Sigmoid colon (tissue), 4 donors: ENCODE results near the gene SLC22A2.

ENCODE experiments used
- CTCF ChIP-seq, 4 experiments: fragments of 450-650 bp in 3 of 4; fragments of 200-600 bp in 1 of 4; IDR thresholded peaks; one replicate each; pipeline ENCODE4 v1.5.1; 2016 to 2019; ENCODE audit warnings: antibody characterized with exemption in 4 of 4, mild to moderate bottlenecking in 3 of 4, moderate library complexity in 2 of 4
- EP300 ChIP-seq, 4 donors: sonication (generic); formaldehyde crosslinking; IDR thresholded peaks; one replicate each; pipeline ENCODE4 v1.6.1; 2017; ENCODE audit warnings: antibody characterized with exemption in 4 of 4
- POLR2A ChIP-seq, 2 donors: fragments of 450-650 bp; IDR thresholded peaks; one replicate each; pipeline ENCODE4 v1.6.1; 2016; ENCODE audit warnings: antibody characterized with exemption in 2 of 2, mild to moderate bottlenecking in 2 of 2, moderate library complexity in 2 of 2
- POLR2AphosphoS5 ChIP-seq, 4 donors: sonication (generic); formaldehyde crosslinking; IDR thresholded peaks; one replicate each; pipeline ENCODE4 v1.6.1; 2017; ENCODE audit warnings: antibody characterized with exemption in 4 of 4

- TF ChIP-seq CTCF (IDR thresholded peaks at IDR 0.05) (no peak), POLR2AphosphoS5 (IDR thresholded peaks at IDR 0.05) (no peak), EP300 (IDR thresholded peaks at IDR 0.05) (no peak), POLR2A (IDR thresholded peaks at IDR 0.05) (no peak)
Measured at GRCh38 chr6:160258346-160259142, at the start of gene SLC22A2.
